Astrocyte of the spinal cord (primary cell): Measurements from ENCODE around the gene ARSG.

ENCODE experiments used
- DNase-seq: peaks from one replicate; pipeline ENCODE4 v3.0.0; 2011; ENCODE audit warnings: low read depth, low spot score
- H3K4me3 ChIP-seq: 2 replicates; pipeline ENCODE4 v1.5.1; 2011; ENCODE audit warnings: low read depth, mild to moderate bottlenecking, low read length, moderate library complexity
- CTCF ChIP-seq: IDR thresholded peaks from 2 replicates; pipeline ENCODE4 v1.5.1; 2012; ENCODE audit warnings: low read depth, mild to moderate bottlenecking, low read length, inconsistent platforms
- in situ Hi-C: cut with HindIII; loops from 2 replicates; pipeline ENCODE4 v1.10.0; 2017; ENCODE audit warnings: low sequenced_read_pairs

Gene ARSG

DNA sequence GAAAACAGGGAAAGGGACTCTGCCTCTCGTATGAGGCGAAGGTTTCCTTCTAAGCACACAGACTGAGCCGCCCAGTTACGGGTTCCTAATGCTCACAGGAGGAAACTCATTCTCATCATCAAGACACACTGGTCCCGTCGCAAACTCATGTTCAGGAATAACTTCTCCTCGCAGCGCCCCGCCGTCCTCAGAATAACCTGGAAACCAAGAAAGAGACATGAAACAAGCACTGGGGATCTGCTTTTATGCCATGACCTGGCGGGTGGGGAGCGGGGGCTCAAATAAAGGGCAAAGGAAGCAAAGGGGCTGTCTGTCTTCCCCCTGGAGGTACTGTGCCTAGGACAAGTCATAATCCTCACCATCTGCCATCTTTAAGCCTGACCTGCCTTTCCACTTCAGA is 134.7 kb downstream of the ARSG start:
- DNase-seq, result no peak
- no peak overlapping the region for H3K4me3 ChIP-seq
- in situ Hi-C loops, result no loop called here
- no peak for TF ChIP-seq CTCF

DNA sequence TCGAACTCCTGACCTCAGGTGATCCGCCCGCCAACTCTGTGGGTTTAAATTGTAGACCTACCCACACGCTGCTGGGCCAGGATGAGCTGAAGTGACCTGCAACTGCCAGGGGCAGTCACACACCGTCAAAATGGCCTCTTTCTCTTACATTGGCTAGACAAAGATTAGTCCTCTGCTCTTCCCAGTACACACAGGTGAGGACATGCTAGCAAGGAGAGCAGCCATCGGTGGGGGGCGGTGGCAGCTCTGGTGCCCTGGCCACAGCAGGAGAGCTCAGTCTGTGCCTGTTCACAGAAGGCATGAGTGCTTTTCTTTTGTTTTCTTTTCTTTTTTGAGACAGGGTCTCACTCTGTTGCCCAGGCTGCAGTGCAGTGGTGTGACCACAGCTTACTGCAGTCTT is 136.3 kb downstream of the ARSG start:
- no peak overlapping the region for H3K4me3 ChIP-seq
- no peak for TF ChIP-seq CTCF
- in situ Hi-C loops, result no loop called here
- no peak for DNase-seq

DNA sequence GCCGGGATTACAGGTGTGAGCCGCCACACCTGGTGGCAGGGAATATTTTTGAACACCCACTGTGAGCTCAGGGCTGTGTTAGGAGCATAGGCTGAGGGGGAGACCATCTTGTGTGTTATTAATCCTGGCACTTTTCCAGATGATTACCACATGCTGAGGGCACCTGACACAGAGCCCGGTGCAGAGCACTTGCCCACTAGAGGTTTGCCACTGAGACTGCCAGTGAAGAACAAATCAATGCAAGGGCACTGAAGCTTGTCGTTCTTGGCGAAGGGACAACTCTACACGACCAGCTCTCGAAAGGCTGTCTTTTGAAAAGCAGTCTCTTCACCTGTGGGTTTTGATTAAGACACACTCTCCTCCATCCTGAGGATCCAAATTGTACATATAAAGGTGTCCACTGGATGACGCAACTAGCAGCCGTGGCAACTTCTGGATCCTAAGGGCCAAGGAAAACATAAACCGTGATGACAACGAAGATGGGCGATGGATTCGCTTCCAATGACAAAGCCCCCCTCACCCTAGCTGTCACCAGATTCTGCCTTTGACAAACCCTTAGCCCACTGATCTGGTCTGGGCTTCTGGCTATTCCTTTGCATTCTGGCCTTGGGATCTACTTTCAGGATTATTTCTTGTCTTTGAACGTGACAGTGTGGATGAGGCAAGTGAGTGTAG is 137.3 kb downstream of the ARSG start:
- in situ Hi-C loops, result no loop called here
- no peak for TF ChIP-seq CTCF
- DNase-seq, result no peak
- H3K4me3 ChIP-seq, result no peak overlapping the region

GRCh38 chr17:68429881-68430280 is 138.6 kb downstream of the ARSG start:
- TF ChIP-seq CTCF, result no peak
- in situ Hi-C loops, result no loop called here
- DNase-seq, result no peak
- H3K4me3 ChIP-seq, result no peak overlapping the region

GRCh38 chr17:68431045-68431608 is 139.8 kb downstream of the ARSG start:
- TF ChIP-seq CTCF, result no peak
- in situ Hi-C loops, result no loop called here
- no peak for DNase-seq
- no peak overlapping the region for H3K4me3 ChIP-seq

GRCh38 chr17:68431661-68432071 is 140.4 kb downstream of the ARSG start:
- TF ChIP-seq CTCF, result peak; percentile 37
- peak; percentile 30 for DNase-seq
- in situ Hi-C loops, result no loop called here
- no peak overlapping the region for H3K4me3 ChIP-seq
